Measurements from ENCODE around the gene LYL1. TPM values are rescaled to one million over a fixed set of nuclear protein-coding genes. Genes with fewer than 3 reads are reported as not detected.

The LYL1 gene
- total and polyA plus RNA-seq, 2 donors (not counting 1 experiment from before 2014, with no cell fraction given) = 112 to 125 TPM

- H3K4me1 ChIP-seq (ENCODE audit: control insufficient read depth in 2 of 2, insufficient read depth in 2 of 2, low read length in 2 of 2) = no peaks in the 10 kb centered on the region
- no peaks in the 10 kb centered on the region for H3K27me3 Mint-ChIP-seq
- H3K4me1 Mint-ChIP-seq = peaks cover 6% of the 10 kb centered on the region
- no peak overlapping the region for H3K27ac ChIP-seq (ENCODE audit: low read length in 2 of 2)
- H3K9me3 Mint-ChIP-seq (ENCODE audit: insufficient read depth) = no peaks in the 10 kb centered on the region
- peaks cover 57% of the 10 kb centered on the region for H3K79me2 ChIP-seq (ENCODE audit: control insufficient read depth, insufficient read depth, low read length)
- intact Hi-C loops (cut with micrococcal nuclease) = no loop called here
- H2AFZ ChIP-seq (ENCODE audit: insufficient read depth, low read depth, low read length, poor library complexity, severe bottlenecking) = no peak overlapping the region
- H3K27me3 ChIP-seq (replicated peaks in 1 of 4; ENCODE audit: control extremely low read depth in 1 of 4, control insufficient read depth in 3 of 4, insufficient read depth in 4 of 4, low read length in 3 of 4) = no peaks in the 10 kb centered on the region
- peaks cover 6% of the 10 kb centered on the region for H4K20me1 ChIP-seq (ENCODE audit: control insufficient read depth, insufficient read depth, low read length, poor library complexity, severe bottlenecking)
- H3K36me3 ChIP-seq (replicated peaks in 1 of 2; ENCODE audit: control extremely low read depth in 1 of 2, control insufficient read depth in 1 of 2, extremely low read depth in 1 of 2, insufficient read depth in 2 of 2, low read length in 1 of 2) = peaks cover 0 to 28% of the 10 kb centered on the region in 2 experiments
- DNase-seq = no peak
- no peak overlapping the region for H3K4me2 ChIP-seq (replicated peaks; ENCODE audit: low read depth, low read length, poor library complexity, severe bottlenecking)
- H3K27ac Mint-ChIP-seq = no peak overlapping the region
- H3K9ac ChIP-seq (ENCODE audit: low read length) = no peak overlapping the region
- H3K9me3 ChIP-seq (ENCODE audit: control extremely low read depth in 1 of 3, control insufficient read depth in 2 of 3, insufficient read depth in 1 of 3, low read length in 2 of 3) = no peaks in the 10 kb centered on the region
- no peak for ATAC-seq (ENCODE audit: low read depth)
- H3K4me3 ChIP-seq (ENCODE audit: control extremely low read depth in 1 of 5, extremely low read depth in 1 of 5, insufficient read depth in 1 of 5, low read depth in 2 of 5, low read length in 4 of 5) = no peak overlapping the region
- H3K4me3 Mint-ChIP-seq = no peak overlapping the region
- POLR2A ChIA-PET = no interaction called here
- 96% methylated on average over 60 of the region's 60 CpGs for WGBS (ENCODE audit: insufficient coverage)
- TF ChIP-seq CTCF (IDR thresholded peaks at IDR 0.05) (no peak), EZH2 (IDR thresholded peaks at IDR 0.05; ENCODE audit: borderline replicate concordance, insufficient read depth, low read depth, low read length, poor library complexity, severe bottlenecking) (no peak)
- CTCF ChIA-PET = interaction anchor here (1.0 kb wide), 1 partner anchor 128 kb away, joined by 3 read pairs; no protein-coding TSS in a partner anchor
These were observed 32.7 kb upstream of the LYL1 start for GRCh38 chr19:13135068-13136062.

- Histone ChIP-seq H3K4me3 (ENCODE audit: control extremely low read depth in 1 of 5, extremely low read depth in 1 of 5, insufficient read depth in 1 of 5, low read depth in 2 of 5, low read length in 4 of 5) (no peak overlapping the region), H3K9ac (ENCODE audit: low read length) (no peak overlapping the region), H4K20me1 (ENCODE audit: control insufficient read depth, insufficient read depth, low read length, poor library complexity, severe bottlenecking) (peaks cover 7% of the 10 kb centered on the region), H3K36me3 (replicated peaks in 1 of 2; ENCODE audit: control extremely low read depth in 1 of 2, control insufficient read depth in 1 of 2, extremely low read depth in 1 of 2, insufficient read depth in 2 of 2, low read length in 1 of 2) (peaks cover 0 to 26% of the 10 kb centered on the region in 2 experiments), H3K9me3 (ENCODE audit: control extremely low read depth in 1 of 3, control insufficient read depth in 2 of 3, insufficient read depth in 1 of 3, low read length in 2 of 3) (no peaks in the 10 kb centered on the region), H3K79me2 (ENCODE audit: control insufficient read depth, insufficient read depth, low read length) (peaks cover 64% of the 10 kb centered on the region), H3K27me3 (replicated peaks in 1 of 4; ENCODE audit: control extremely low read depth in 1 of 4, control insufficient read depth in 3 of 4, insufficient read depth in 4 of 4, low read length in 3 of 4) (no peaks in the 10 kb centered on the region), H3K27ac (ENCODE audit: low read length in 2 of 2) (no peak overlapping the region), H2AFZ (ENCODE audit: insufficient read depth, low read depth, low read length, poor library complexity, severe bottlenecking) (no peak overlapping the region), H3K4me1 (ENCODE audit: control insufficient read depth in 2 of 2, insufficient read depth in 2 of 2, low read length in 2 of 2) (no peaks in the 10 kb centered on the region), H3K4me2 (replicated peaks; ENCODE audit: low read depth, low read length, poor library complexity, severe bottlenecking) (no peak overlapping the region)
- POLR2A ChIA-PET = no interaction called here
- Mint-ChIP-seq H3K9me3 (ENCODE audit: insufficient read depth) (no peaks in the 10 kb centered on the region), H3K27ac (no peak overlapping the region), H3K27me3 (no peaks in the 10 kb centered on the region), H3K4me3 (no peak overlapping the region), H3K4me1 (peaks cover 6% of the 10 kb centered on the region)
- TF ChIP-seq EZH2 (IDR thresholded peaks at IDR 0.05; ENCODE audit: borderline replicate concordance, insufficient read depth, low read depth, low read length, poor library complexity, severe bottlenecking) (no peak), CTCF (IDR thresholded peaks at IDR 0.05) (no peak)
- WGBS (ENCODE audit: insufficient coverage) = 100% methylated on average over 1 of the region's 3 CpGs
- ATAC-seq (ENCODE audit: low read depth) (no peak), DNase-seq (no peak)
- CTCF ChIA-PET = interaction anchor here (0.7 kb wide), 1 partner anchor 95 kb away, joined by 3 read pairs; no protein-coding TSS in a partner anchor
- intact Hi-C loops (cut with micrococcal nuclease) = no loop called here
These were observed 32.0 kb upstream of the LYL1 start for GRCh38 chr19:13134626-13135025.
